HepG2 (cell line): ENCODE results near the gene AGR3. TPM values are rescaled to one million over a fixed set of nuclear protein-coding genes. Genes with fewer than 3 reads are reported as not detected.

ENCODE experiments used
- ATAC-seq: fragments of 200-7000 bp; cut with Tn5 transposase; 3 replicates; pipeline ENCODE4 v1.9.1; 2020; ENCODE audit warnings: mild to moderate bottlenecking, moderate library complexity
- BruUV-seq: library from RNA; stranded (reverse); fragments of 400-500 nt; replicated peaks from 2 replicates; lab custom pipeline; 2021; lab: Mats Ljungman, UMichigan
- CTCF ChIA-PET: fragments of 300-600 bp; formaldehyde crosslinking; extraction: SDS; loops from one replicate; lab custom pipeline; 2021; ENCODE audit warnings: low total read pairs, inconsistent platforms, low intra/inter-chr PET ratio; lab: Yijun Ruan, JAX
- POLR2A ChIA-PET: fragments of 350-600 bp; sonication (Branson Sonifier 250); formaldehyde crosslinking; loops from one replicate; lab custom pipeline; 2020; ENCODE audit warnings: antibody characterized with exemption, inconsistent platforms; lab: Yijun Ruan, JAX
- DNase-seq: peaks from one replicate; pipeline ENCODE4 v3.0.0-alpha.2; 2015; ENCODE audit warnings: low spot score
- FAIRE-seq: peaks from 3 replicates; lab custom pipeline; 2011; peaks lifted over from hg19 to GRCh38; lab: Jason Lieb, UNC
- H2AFZ ChIP-seq: one replicate; pipeline ENCODE4 v1.6.1; 2011; ENCODE audit warnings: low read length, inconsistent platforms
- H3K27ac ChIP-seq: fragments of 300-600 bp; 3 replicates; pipeline ENCODE4 v1.8.0; 2011; ENCODE audit warnings: mixed run types, mild to moderate bottlenecking, mixed read lengths, low read length, inconsistent platforms; ENCODE audit not compliant: insufficient read depth; ENCODE audit errors: extremely low read length
- H3K27me3 ChIP-seq, 2 experiments: fragments of 200-600 bp in 1 of 2; 2 replicates in 1 of 2; 3 replicates in 1 of 2; pipeline versions ENCODE4 v1.6.0 to v1.8.0; 2011; ENCODE audit warnings: low read length in 2 of 2, mild to moderate bottlenecking in 2 of 2, moderate library complexity in 2 of 2, inconsistent platforms in 1 of 2; ENCODE audit not compliant: insufficient read depth in 2 of 2, control insufficient read depth in 1 of 2
- H3K36me3 ChIP-seq, 2 experiments: fragments of 200-600 bp in 1 of 2; replicated peaks in 1 of 2; 2 replicates in 1 of 2; 3 replicates in 1 of 2; pipeline versions ENCODE4 v1.5.1 to v1.8.0; 2011; ENCODE audit warnings: low read length in 2 of 2, inconsistent platforms in 1 of 2; ENCODE audit not compliant: insufficient read depth in 2 of 2, control insufficient read depth in 1 of 2
- H3K4me1 ChIP-seq: 2 replicates; pipeline ENCODE4 v1.5.1; 2012; ENCODE audit warnings: low read length, inconsistent platforms; ENCODE audit not compliant: insufficient read depth
- H3K4me2 ChIP-seq: 2 replicates; pipeline ENCODE4 v1.6.0; 2011; ENCODE audit warnings: low read depth, low read length, inconsistent platforms
- H3K4me3 ChIP-seq, 3 experiments: fragments of 200-600 bp in 1 of 3; sonication (generic), shearing (Covaris generic) in 1 of 3; replicated peaks in 1 of 3; 2 replicates each; pipeline ENCODE4 v1.5.1; 2011 to 2016; ENCODE audit warnings: low read length in 3 of 3, inconsistent platforms in 2 of 3, low read depth in 2 of 3, mild to moderate bottlenecking in 2 of 3, control low read depth in 1 of 3, mixed read lengths in 1 of 3; ENCODE audit not compliant: insufficient read depth in 1 of 3
- H3K79me2 ChIP-seq: one replicate; pipeline ENCODE4 v1.6.1; 2011; ENCODE audit warnings: low read length, inconsistent platforms; ENCODE audit not compliant: insufficient read depth
- H3K9ac ChIP-seq: 2 replicates; pipeline ENCODE4 v1.6.0; 2011; ENCODE audit warnings: mild to moderate bottlenecking, low read depth, low read length, inconsistent platforms; ENCODE audit not compliant: insufficient read depth
- H3K9me3 ChIP-seq: 2 replicates; pipeline ENCODE4 v1.5.1; 2012; ENCODE audit warnings: mild to moderate bottlenecking, low read length
- H4K20me1 ChIP-seq: 2 replicates; pipeline ENCODE4 v1.6.0; 2011; ENCODE audit warnings: inconsistent platforms, mild to moderate bottlenecking, low read length, moderate library complexity; ENCODE audit not compliant: insufficient read depth
- BCL6 ChIP-seq: IDR thresholded peaks from 2 replicates; pipeline ENCODE4 v1.6.1; 2016; ENCODE audit warnings: missing genetic modification reagents, missing compliant biosample characterization
- GABPA ChIP-seq, 2 experiments: IDR thresholded peaks; 2 replicates each; pipeline ENCODE4 v1.6.1; 2011 to 2016; ENCODE audit warnings: low read depth in 2 of 2, low read length in 1 of 2, missing biosample characterization in 1 of 2, missing genetic modification characterization in 1 of 2
- HMG20A ChIP-seq: IDR thresholded peaks from 2 replicates; pipeline ENCODE4 v1.6.1; 2016; ENCODE audit warnings: borderline replicate concordance
- NFIC ChIP-seq: IDR thresholded peaks from 2 replicates; pipeline ENCODE4 v1.6.1; 2012; ENCODE audit warnings: mild to moderate bottlenecking, low read length, inconsistent platforms
- SOX13 ChIP-seq, 3 experiments: fragments of 450-650 bp in 1 of 3; sonication (generic) in 1 of 3; formaldehyde crosslinking in 1 of 3; IDR thresholded peaks in 2 of 3; conservative IDR thresholded peaks in 1 of 3; 2 replicates each; pipeline versions ENCODE4 v1.5.0 to v1.6.1; 2016 to 2020; ENCODE audit warnings: antibody characterized with exemption in 1 of 3, mild to moderate bottlenecking in 1 of 3, missing compliant biosample characterization in 1 of 3, missing genetic modification reagents in 1 of 3, moderate library complexity in 1 of 3
- SOX6 ChIP-seq, 2 experiments: fragments of 450-650 bp in 1 of 2; sonication (generic) in 1 of 2; formaldehyde crosslinking in 1 of 2; IDR thresholded peaks; 2 replicates each; pipeline versions ENCODE4 v1.4.0 to v1.6.1; 2017 to 2020; ENCODE audit warnings: antibody characterized with exemption in 1 of 2, mild to moderate bottlenecking in 1 of 2, missing genetic modification reagents in 1 of 2
- ZFP1 ChIP-seq: IDR thresholded peaks from 2 replicates; pipeline ENCODE4 v1.6.1; 2016
- ZNF260 ChIP-seq: sonication (generic); formaldehyde crosslinking; IDR thresholded peaks from 2 replicates; pipeline ENCODE4 v1.4.0; 2020; ENCODE audit warnings: missing genetic modification reagents, low read depth, mild to moderate bottlenecking, borderline replicate concordance
- ZNF652 ChIP-seq: IDR thresholded peaks from 2 replicates; pipeline ENCODE4 v1.6.1; 2016; ENCODE audit warnings: low read depth, borderline replicate concordance
- WGBS: methylation state at CpG from one replicate; pipeline ENCODE4 v1.1.6; 2017; ENCODE audit warnings: low lambda C conversion rate; 5-methylcytosine and 5-hydroxymethylcytosine counted together
- in situ Hi-C: cut with HindIII; loops from 2 replicates; pipeline ENCODE4 v1.10.0; 2017; ENCODE audit warnings: low pct_unique_long_range_greater_than_20kb; ENCODE audit not compliant: extremely low pct_ligation_motif_present
- intact Hi-C: fragments of 100-400 bp; cut with micrococcal nuclease; formaldehyde crosslinking; loops from one replicate; pipeline ENCODE4 v1.10.0; 2022; ENCODE audit not compliant: unreplicated experiment
- polyA plus RNA-seq, 8 experiments: library from polyadenylated mRNA; depleted of rRNA in 3 of 8; stranded (reverse) in 7 of 8; unstranded in 1 of 8; fragments of >200 nt; fragmentation: Illumina TruSeq in 4 of 8; extraction: Trizol in 4 of 8; gene quantifications; 2 replicates each; pipeline versions ENCODE4 v1.2.1 to v1.2.3, GENCODE V29; 2011 to 2016; ENCODE audit warnings: low read depth in 4 of 8, missing spikeins in 1 of 8, mixed read lengths in 1 of 8; ENCODE audit not compliant: insufficient read depth in 1 of 8
- total RNA-seq, 5 experiments: library from RNA; depleted of rRNA; stranded (reverse); fragments of >200 nt; fragmentation: Illumina TruSeq; extraction: Trizol; gene quantifications; 2 replicates each; pipeline ENCODE4 v1.2.3, GENCODE V29; 2016; ENCODE audit warnings: low read depth in 1 of 5
- TF ChIP-seq, protein P1 (sequence below): sonication (generic); formaldehyde crosslinking; conservative IDR thresholded peaks from 2 replicates; pipeline ENCODE4 v1.4.0; 2020; ENCODE audit warnings: mild to moderate bottlenecking, missing genetic modification reagents, moderate library complexity
- TF ChIP-seq, protein P2 (sequence below), 2 experiments: fragments of 450-650 bp in 1 of 2; sonication (generic) in 1 of 2; formaldehyde crosslinking; IDR thresholded peaks; 2 replicates each; pipeline versions ENCODE4 v1.5.0 to v1.8.0; 2020 to 2022; ENCODE audit warnings: mild to moderate bottlenecking in 1 of 2, missing genetic modification reagents in 1 of 2

Gene AGR3
- total and polyA plus RNA-seq, 2 of the 13 experiments (the other 11 are each of a cell fraction or from before 2014, with no cell fraction given), result not detected

DNA sequence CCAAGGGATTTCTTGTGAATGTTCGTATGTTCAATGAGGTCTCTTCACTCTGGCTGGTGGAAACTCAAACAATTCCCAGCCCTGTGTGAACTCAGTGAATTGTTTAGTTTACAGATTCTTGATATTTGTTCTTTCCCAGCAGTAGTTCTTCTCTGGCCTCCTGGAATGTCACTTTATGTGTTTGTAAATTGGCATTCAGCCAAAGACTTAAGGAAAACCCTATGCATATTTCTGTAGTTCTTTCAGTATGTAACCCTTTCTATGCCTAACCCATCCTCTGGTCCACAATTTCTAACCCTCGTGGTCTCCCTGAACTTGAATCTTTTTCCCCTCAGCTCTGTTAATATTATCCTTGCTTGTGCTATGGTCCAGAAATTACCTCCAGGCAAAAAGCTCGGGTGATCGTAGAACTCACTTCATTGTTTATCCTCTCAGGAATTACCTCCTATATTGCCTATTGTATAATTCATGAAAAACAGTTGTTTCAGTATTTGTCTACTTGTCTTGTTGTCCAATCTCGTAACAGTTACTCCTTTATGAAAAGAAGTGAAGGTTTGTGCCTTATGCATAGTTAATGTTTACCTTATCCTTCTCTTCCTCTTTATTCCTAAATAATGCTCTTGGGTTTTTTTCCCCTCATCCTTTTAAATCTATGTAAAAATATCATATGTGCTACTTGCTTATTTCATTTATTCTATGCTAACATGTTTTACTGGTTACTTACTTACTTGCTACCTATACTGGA is 23.7 kb upstream of the AGR3 start:
- H3K4me1 ChIP-seq, result peaks cover 10% of the 10 kb centered on the region
- ATAC-seq (peak; percentile 82), FAIRE-seq (no peak), DNase-seq (peak; percentile 52)
- H4K20me1 ChIP-seq, result no peaks in the 10 kb centered on the region
- 9% methylated on average over 5 of the region's 5 CpGs for WGBS
- no peak overlapping the region for H2AFZ ChIP-seq
- no peaks in the 10 kb centered on the region for H3K9me3 ChIP-seq
- H3K36me3 ChIP-seq, result no peaks in the 10 kb centered on the region
- no peak overlapping the region for H3K27ac ChIP-seq
- no peak overlapping the region for H3K4me3 ChIP-seq
- no TSS peak for BruUV-seq
- in situ Hi-C loops, result no loop called here
- intact Hi-C loops, result no loop called here
- no peak for TF ChIP-seq ZFP1 (CRISPR knock-in tag)
- TF ChIP-seq SOX13 (IDR thresholded peaks at IDR 0.05), result no peak
- peak in 1 of 2 experiments; percentile 51; a peak in 2 of 4 replicates for TF ChIP-seq SOX13 (CRISPR knock-in tag; conservative IDR thresholded peaks at IDR 0.05 in 1 of 2, IDR thresholded peaks at IDR 0.05 in 1 of 2)
- peak; percentile 85 for TF ChIP-seq ZNF652
- no peak for TF ChIP-seq GABPA (IDR thresholded peaks at IDR 0.05; ENCODE audit: low read depth, low read length)
- no peak for TF ChIP-seq GABPA (CRISPR knock-in tag; IDR thresholded peaks at IDR 0.05; ENCODE audit: low read depth)
- TF ChIP-seq, protein P1, sequence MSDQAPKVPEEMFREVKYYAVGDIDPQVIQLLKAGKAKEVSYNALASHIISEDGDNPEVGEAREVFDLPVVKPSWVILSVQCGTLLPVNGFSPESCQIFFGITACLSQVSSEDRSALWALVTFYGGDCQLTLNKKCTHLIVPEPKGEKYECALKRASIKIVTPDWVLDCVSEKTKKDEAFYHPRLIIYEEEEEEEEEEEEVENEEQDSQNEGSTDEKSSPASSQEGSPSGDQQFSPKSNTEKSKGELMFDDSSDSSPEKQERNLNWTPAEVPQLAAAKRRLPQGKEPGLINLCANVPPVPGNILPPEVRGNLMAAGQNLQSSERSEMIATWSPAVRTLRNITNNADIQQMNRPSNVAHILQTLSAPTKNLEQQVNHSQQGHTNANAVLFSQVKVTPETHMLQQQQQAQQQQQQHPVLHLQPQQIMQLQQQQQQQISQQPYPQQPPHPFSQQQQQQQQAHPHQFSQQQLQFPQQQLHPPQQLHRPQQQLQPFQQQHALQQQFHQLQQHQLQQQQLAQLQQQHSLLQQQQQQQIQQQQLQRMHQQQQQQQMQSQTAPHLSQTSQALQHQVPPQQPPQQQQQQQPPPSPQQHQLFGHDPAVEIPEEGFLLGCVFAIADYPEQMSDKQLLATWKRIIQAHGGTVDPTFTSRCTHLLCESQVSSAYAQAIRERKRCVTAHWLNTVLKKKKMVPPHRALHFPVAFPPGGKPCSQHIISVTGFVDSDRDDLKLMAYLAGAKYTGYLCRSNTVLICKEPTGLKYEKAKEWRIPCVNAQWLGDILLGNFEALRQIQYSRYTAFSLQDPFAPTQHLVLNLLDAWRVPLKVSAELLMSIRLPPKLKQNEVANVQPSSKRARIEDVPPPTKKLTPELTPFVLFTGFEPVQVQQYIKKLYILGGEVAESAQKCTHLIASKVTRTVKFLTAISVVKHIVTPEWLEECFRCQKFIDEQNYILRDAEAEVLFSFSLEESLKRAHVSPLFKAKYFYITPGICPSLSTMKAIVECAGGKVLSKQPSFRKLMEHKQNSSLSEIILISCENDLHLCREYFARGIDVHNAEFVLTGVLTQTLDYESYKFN, result peak; percentile 45; the same call in 1 of the 2 replicates
- TF ChIP-seq, protein P2, sequence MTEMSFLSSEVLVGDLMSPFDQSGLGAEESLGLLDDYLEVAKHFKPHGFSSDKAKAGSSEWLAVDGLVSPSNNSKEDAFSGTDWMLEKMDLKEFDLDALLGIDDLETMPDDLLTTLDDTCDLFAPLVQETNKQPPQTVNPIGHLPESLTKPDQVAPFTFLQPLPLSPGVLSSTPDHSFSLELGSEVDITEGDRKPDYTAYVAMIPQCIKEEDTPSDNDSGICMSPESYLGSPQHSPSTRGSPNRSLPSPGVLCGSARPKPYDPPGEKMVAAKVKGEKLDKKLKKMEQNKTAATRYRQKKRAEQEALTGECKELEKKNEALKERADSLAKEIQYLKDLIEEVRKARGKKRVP (CRISPR knock-in tag; IDR thresholded peaks at IDR 0.05), result no peak
- TF ChIP-seq BCL6 (CRISPR knock-in tag), result 0 out of 2 replicates have a peak, but pooled peaks have one; percentile 13
- TF ChIP-seq SOX6 (IDR thresholded peaks at IDR 0.05), result no peak
- peak; percentile 33; the same call in 1 of the 2 replicates for TF ChIP-seq SOX6 (CRISPR knock-in tag; IDR thresholded peaks at IDR 0.05)
- TF ChIP-seq NFIC, result peak; percentile 81; the same call in 1 of the 2 replicates
- TF ChIP-seq HMG20A (CRISPR knock-in tag), result 0 out of 2 replicates have a peak, but pooled peaks have one; percentile 19
- no peak for TF ChIP-seq ZNF260 (CRISPR knock-in tag)
- ChIA-PET CTCF (no interaction called here), POLR2A (no interaction called here)
- peak overlapping the region; percentile 18; the same call in 1 of the 2 replicates for H3K4me2 ChIP-seq
- H3K27me3 ChIP-seq, result no peaks in the 10 kb centered on the region
- no peaks in the 10 kb centered on the region for H3K79me2 ChIP-seq
- H3K9ac ChIP-seq, result no peak overlapping the region
